Measurements from ENCODE around the gene USP6. TPM values are rescaled to one million over a fixed set of nuclear protein-coding genes. Genes with fewer than 3 reads are reported as not detected.

Gene USP6
- total and polyA plus RNA-seq, 2 of the 4 experiments (the other 2 are of a cell fraction), result 0.02 TPM; not detected in 1

GRCh38 chr17:5121186-5121841, 5.5 kb downstream of the USP6 start:
- CTCF ChIA-PET, result no interaction called here
- no peaks in the 10 kb centered on the region for H4K20me1 ChIP-seq (ENCODE audit: insufficient read depth, low read length)
- no peak overlapping the region for H3K27ac ChIP-seq (ENCODE audit: insufficient read depth, low read length)
- H3K9me1 ChIP-seq (ENCODE audit: insufficient read depth, low read length), result no peaks in the 10 kb centered on the region
- H3K56ac ChIP-seq (ENCODE audit: extremely low read depth, insufficient read depth, low read length), result no peak overlapping the region
- 85% methylated on average over 9 of the region's 16 CpGs; no CpG with 5 or more reads in 1 of the 2 experiments for WGBS, 2 experiments (ENCODE audit: extremely low coverage in 2 of 2, insufficient read length in 1 of 2)
- no peak overlapping the region for H2AK5ac ChIP-seq (ENCODE audit: low read depth, low read length)
- no peak overlapping the region for H3K23ac ChIP-seq (ENCODE audit: low read depth, low read length)
- H2BK20ac ChIP-seq (ENCODE audit: low read depth, low read length), result no peak overlapping the region
- no peak overlapping the region for H2BK5ac ChIP-seq (ENCODE audit: low read depth, low read length, poor library complexity, severe bottlenecking)
- no peak for TF ChIP-seq MAFK (IDR thresholded peaks at IDR 0.05; ENCODE audit: low read depth, low read length)
- TF ChIP-seq RAD21 (IDR thresholded peaks at IDR 0.05; ENCODE audit: low read length), result no peak
- TF ChIP-seq RFX5 (IDR thresholded peaks at IDR 0.05; ENCODE audit: low read depth, low read length), result no peak
- no peak for TF ChIP-seq RCOR1 (IDR thresholded peaks at IDR 0.05; ENCODE audit: insufficient replicate concordance, low read length)
- TF ChIP-seq USF2 (IDR thresholded peaks at IDR 0.05; ENCODE audit: low read depth, low read length), result no peak
- TF ChIP-seq CTCF (conservative IDR thresholded peaks at IDR 0.05; ENCODE audit: low read depth, low read length), result no peak
- no peak for TF ChIP-seq FOS (IDR thresholded peaks at IDR 0.05; ENCODE audit: low read depth, low read length)
- TF ChIP-seq ELK1 (IDR thresholded peaks at IDR 0.05; ENCODE audit: borderline replicate concordance, low read depth, low read length), result no peak
- TF ChIP-seq NFE2L2 (IDR thresholded peaks at IDR 0.05; ENCODE audit: low read depth, low read length), result no peak
- no peak for TF ChIP-seq MXI1 (IDR thresholded peaks at IDR 0.05; ENCODE audit: borderline replicate concordance, low read depth, low read length)
- TF ChIP-seq MAZ (IDR thresholded peaks at IDR 0.05; ENCODE audit: borderline replicate concordance, low read depth, low read length), result no peak
- no peak for TF ChIP-seq BHLHE40 (IDR thresholded peaks at IDR 0.05; ENCODE audit: low read depth, low read length)
- no peak for TF ChIP-seq SMC3 (IDR thresholded peaks at IDR 0.05; ENCODE audit: low read depth, low read length)
- no peak for TF ChIP-seq POLR2A (IDR thresholded peaks at IDR 0.05; ENCODE audit: low read depth, low read length)
- TF ChIP-seq CHD1 (IDR thresholded peaks at IDR 0.05; ENCODE audit: low read depth, low read length), result no peak
- no peak for TF ChIP-seq CEBPB (IDR thresholded peaks at IDR 0.05; ENCODE audit: low read depth, low read length)
- in situ Hi-C loops (cut with MboI; ENCODE audit: low sequenced_read_pairs) (no loop called here), intact Hi-C loops (cut with micrococcal nuclease) (no loop called here), dilution Hi-C loops (cut with HindIII; ENCODE audit: low sequenced_read_pairs, unreplicated experiment) (no loop called here)
- no peak overlapping the region for H2AFZ ChIP-seq (replicated peaks; ENCODE audit: low read length, poor library complexity)
- H3K9ac ChIP-seq (ENCODE audit: low read depth, low read length), result no peak overlapping the region
- H4K8ac ChIP-seq (ENCODE audit: low read depth in 2 of 2, low read length in 2 of 2), result no peak overlapping the region
- H3K4me3 ChIP-seq (ENCODE audit: insufficient read depth, low read depth, low read length), result no peak overlapping the region
- H4K91ac ChIP-seq (ENCODE audit: insufficient read depth, low read depth, low read length), result no peak overlapping the region
- no peak overlapping the region for H2BK15ac ChIP-seq (ENCODE audit: low read depth, low read length)
- H2BK120ac ChIP-seq (ENCODE audit: low read depth, low read length), result no peak overlapping the region
- no TSS peak for BruUV-seq (replicated peaks)
- no peak overlapping the region for H3K18ac ChIP-seq (ENCODE audit: low read depth, low read length)
- no peak overlapping the region for H3K14ac ChIP-seq (replicated peaks; ENCODE audit: low read depth, low read length)
- no peak for DNase-seq
- H3K36me3 ChIP-seq (ENCODE audit: control insufficient read depth, insufficient read depth, low read length), result no peaks in the 10 kb centered on the region
- no peak overlapping the region for H3K4ac ChIP-seq (ENCODE audit: low read depth, low read length)
- no peaks in the 10 kb centered on the region for H3K4me1 ChIP-seq (ENCODE audit: control insufficient read depth, insufficient read depth, low read length)
- ATAC-seq (ENCODE audit: low read depth), result no peak
- H4K5ac ChIP-seq (ENCODE audit: low read depth, low read length), result no peak overlapping the region
- H2AK9ac ChIP-seq (replicated peaks; ENCODE audit: low read depth, low read length, poor library complexity), result no peak overlapping the region
- peaks cover 12% of the 10 kb centered on the region for H3K9me3 ChIP-seq (ENCODE audit: control insufficient read depth, insufficient read depth, low read length)
- H3K27me3 ChIP-seq (ENCODE audit: control insufficient read depth, insufficient read depth, low read length), result peaks cover 50% of the 10 kb centered on the region
- H3K79me1 ChIP-seq (ENCODE audit: low read depth in 1 of 2, low read length in 2 of 2), result no peaks in the 10 kb centered on the region
- POLR2A ChIA-PET (ENCODE audit: unreplicated experiment), result no interaction called here
- H3K4me2 ChIP-seq (ENCODE audit: low read depth, low read length), result no peak overlapping the region

All from IMR-90 (cell line).